ENCODE results near the gene RERE. TPM values are rescaled to one million over a fixed set of nuclear protein-coding genes. Genes with fewer than 3 reads are reported as not detected.

The RERE gene
- total RNA-seq, 1 experiment from 2014 or later: 73.4 TPM

GRCh38 chr1:8684590-8684989 lies 132.8 kb downstream of the RERE start:
- POLR2A ChIA-PET (ENCODE audit: unreplicated experiment): no interaction called here
- TF ChIP-seq CTCF (conservative IDR thresholded peaks at IDR 0.05) (no peak), EZH2 (IDR thresholded peaks at IDR 0.05; ENCODE audit: low read depth) (no peak)
- intact Hi-C loops (cut with micrococcal nuclease; ENCODE audit: unreplicated experiment): no loop called here
- no peak for DNase-seq
- peaks cover 22% of the 10 kb centered on the region for H3K4me1 ChIP-seq (replicated peaks; ENCODE audit: insufficient read depth)
- no peaks in the 10 kb centered on the region for H3K9me2 ChIP-seq (ENCODE audit: insufficient read depth)
- peaks cover 92% of the 10 kb centered on the region for H3K79me2 ChIP-seq (ENCODE audit: low read depth)
- H3K4me2 ChIP-seq: no peak overlapping the region
- peaks cover 11% of the 10 kb centered on the region for H4K20me1 ChIP-seq (ENCODE audit: insufficient read depth)
- H3F3A ChIP-seq (ENCODE audit: insufficient read depth, low read depth): no peaks in the 10 kb centered on the region
- no peaks in the 10 kb centered on the region for H3K9me3 ChIP-seq (ENCODE audit: insufficient read depth, low read depth)
- no peaks in the 10 kb centered on the region for H3K27me3 ChIP-seq (ENCODE audit: insufficient read depth, low read depth)
- H3K27ac ChIP-seq: no peak overlapping the region
- BruUV-seq (replicated peaks): no TSS peak
- H2AFZ ChIP-seq: no peak overlapping the region
- H3K4me3 ChIP-seq: no peak overlapping the region
- H3K36me3 ChIP-seq (ENCODE audit: low read depth): no peaks in the 10 kb centered on the region
- CTCF ChIA-PET: no interaction called here

- TF ChIP-seq CTCF (conservative IDR thresholded peaks at IDR 0.05) (no peak), EZH2 (IDR thresholded peaks at IDR 0.05; ENCODE audit: low read depth) (no peak)
- no TSS peak for BruUV-seq (replicated peaks)
- Histone ChIP-seq H3K27me3 (ENCODE audit: insufficient read depth, low read depth) (no peaks in the 10 kb centered on the region), H3K27ac (no peak overlapping the region), H3K9me2 (ENCODE audit: insufficient read depth) (no peaks in the 10 kb centered on the region), H3K9me3 (ENCODE audit: insufficient read depth, low read depth) (no peaks in the 10 kb centered on the region), H3K79me2 (ENCODE audit: low read depth) (peaks cover 92% of the 10 kb centered on the region), H3K4me1 (replicated peaks; ENCODE audit: insufficient read depth) (peaks cover 23% of the 10 kb centered on the region), H3K4me2 (0 out of 2 replicates have a peak overlapping the region, but pooled peaks have one; percentile 1), H3K36me3 (ENCODE audit: low read depth) (no peaks in the 10 kb centered on the region), H4K20me1 (ENCODE audit: insufficient read depth) (peaks cover 11% of the 10 kb centered on the region), H2AFZ (no peak overlapping the region), H3F3A (ENCODE audit: insufficient read depth, low read depth) (no peaks in the 10 kb centered on the region), H3K4me3 (no peak overlapping the region)
- ChIA-PET CTCF (interaction anchor here (0.6 kb wide), 1 partner anchor 112 kb away, joined by 5 read pairs; no protein-coding TSS in a partner anchor), POLR2A (ENCODE audit: unreplicated experiment) (no interaction called here)
- intact Hi-C loops (cut with micrococcal nuclease; ENCODE audit: unreplicated experiment): no loop called here
- DNase-seq: peak in 1 of 2 experiments; percentile 67
Observed at GRCh38 chr1:8682573-8682972, 134.9 kb downstream of the RERE start.

GRCh38 chr1:8681911-8682310 lies 135.5 kb downstream of the RERE start:
- H4K20me1 ChIP-seq (ENCODE audit: insufficient read depth): peaks cover 11% of the 10 kb centered on the region

More at GRCh38 chr1:8681911-8682310, 135.5 kb downstream of the RERE start:
- no peak for DNase-seq
- TF ChIP-seq EZH2 (IDR thresholded peaks at IDR 0.05; ENCODE audit: low read depth): no peak
- no peak for TF ChIP-seq CTCF (conservative IDR thresholded peaks at IDR 0.05)
- no TSS peak for BruUV-seq (replicated peaks)
- H2AFZ ChIP-seq: no peak overlapping the region
- 0 out of 2 replicates have a peak overlapping the region, but pooled peaks have one; percentile 1 for H3K4me2 ChIP-seq
- H3K4me3 ChIP-seq: no peak overlapping the region
- no peaks in the 10 kb centered on the region for H3K9me2 ChIP-seq (ENCODE audit: insufficient read depth)
- intact Hi-C loops (cut with micrococcal nuclease; ENCODE audit: unreplicated experiment): no loop called here
- H3K36me3 ChIP-seq (ENCODE audit: low read depth): no peaks in the 10 kb centered on the region
- no peaks in the 10 kb centered on the region for H3F3A ChIP-seq (ENCODE audit: insufficient read depth, low read depth)
- H3K4me1 ChIP-seq (replicated peaks; ENCODE audit: insufficient read depth): peaks cover 23% of the 10 kb centered on the region
- CTCF ChIA-PET: no interaction called here
- peaks cover 91% of the 10 kb centered on the region for H3K79me2 ChIP-seq (ENCODE audit: low read depth)
- no peaks in the 10 kb centered on the region for H3K27me3 ChIP-seq (ENCODE audit: insufficient read depth, low read depth)
- POLR2A ChIA-PET (ENCODE audit: unreplicated experiment): no interaction called here
- H3K9me3 ChIP-seq (ENCODE audit: insufficient read depth, low read depth): no peaks in the 10 kb centered on the region
- no peak overlapping the region for H3K27ac ChIP-seq

All from PC-9 (cell line).